GM19438 (cell line): ENCODE results near the gene SLC4A5.
"Not testable (repeated sequence)": the region's sequence is repeated elsewhere in the genome, so short reads cannot be mapped to it uniquely, and the experiment has no call there.

Experiments used
- ATAC-seq: cut with Tn5 transposase; IDR thresholded peaks from one replicate; pipeline ENCODE4 v1.9.1; 2021; ENCODE audit warnings: low read depth; ENCODE audit not compliant: unreplicated experiment

SLC4A5 gene

DNA sequence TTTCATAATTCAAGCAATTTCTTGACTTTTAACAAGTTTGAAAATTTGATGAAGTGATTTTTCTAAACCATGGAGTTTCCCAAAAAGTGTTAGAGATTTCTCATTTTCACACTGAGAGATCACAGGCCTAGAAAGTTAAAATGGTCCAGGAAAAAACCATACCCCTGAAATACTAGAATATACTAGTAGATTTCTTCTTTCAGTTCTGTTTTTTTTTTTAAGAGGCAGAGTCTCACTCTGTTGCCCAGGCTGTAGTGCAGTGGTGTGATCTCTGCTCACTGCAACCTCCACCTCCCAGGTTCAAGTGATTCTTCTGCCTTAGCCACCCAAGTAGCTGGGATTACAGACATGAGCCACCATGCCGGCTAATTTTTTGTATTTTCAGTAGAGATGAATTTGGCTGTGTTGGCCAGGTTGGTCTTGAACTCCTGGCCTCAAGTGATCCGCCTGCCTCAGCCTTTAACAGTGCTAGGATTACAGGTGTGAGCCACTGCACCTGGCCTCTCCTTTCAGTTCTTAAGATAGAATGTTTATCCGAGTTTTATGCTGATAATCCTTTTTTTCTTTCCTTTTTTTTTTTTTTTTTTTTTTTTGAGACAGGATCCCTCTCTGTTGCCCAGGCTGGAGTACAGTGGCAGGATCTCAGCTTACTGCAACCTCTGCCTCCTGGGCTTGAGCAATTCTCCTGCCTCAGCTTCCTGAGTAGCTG, 130.4 kb downstream of the SLC4A5 start:
- no peak for ATAC-seq

DNA sequence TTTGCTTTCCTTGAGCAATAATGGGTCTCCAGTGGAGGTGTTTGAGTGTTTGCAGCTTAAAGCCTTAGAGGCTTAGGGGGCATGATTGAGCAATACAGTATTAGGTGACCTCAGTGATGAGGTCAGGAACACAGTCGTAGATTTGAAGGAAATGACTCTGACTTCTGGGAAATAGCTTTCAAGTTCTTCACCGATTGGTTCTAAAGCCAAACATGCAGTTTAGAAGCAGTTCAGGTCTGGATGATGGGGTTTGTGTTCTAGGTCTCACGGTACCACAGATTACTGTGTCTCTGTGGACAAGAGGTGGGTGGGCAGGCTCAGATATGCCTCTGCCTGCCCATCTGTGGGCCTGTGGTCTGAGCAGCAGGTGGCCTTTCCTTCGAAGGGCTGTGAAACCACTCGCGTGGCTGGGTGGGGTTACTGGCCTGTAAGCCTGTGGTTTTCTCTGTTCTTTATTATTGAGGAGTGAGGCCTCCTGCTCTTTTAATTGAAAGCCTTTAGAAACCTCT, 137.0 kb downstream of the SLC4A5 start:
- peak; percentile 66 for ATAC-seq

DNA sequence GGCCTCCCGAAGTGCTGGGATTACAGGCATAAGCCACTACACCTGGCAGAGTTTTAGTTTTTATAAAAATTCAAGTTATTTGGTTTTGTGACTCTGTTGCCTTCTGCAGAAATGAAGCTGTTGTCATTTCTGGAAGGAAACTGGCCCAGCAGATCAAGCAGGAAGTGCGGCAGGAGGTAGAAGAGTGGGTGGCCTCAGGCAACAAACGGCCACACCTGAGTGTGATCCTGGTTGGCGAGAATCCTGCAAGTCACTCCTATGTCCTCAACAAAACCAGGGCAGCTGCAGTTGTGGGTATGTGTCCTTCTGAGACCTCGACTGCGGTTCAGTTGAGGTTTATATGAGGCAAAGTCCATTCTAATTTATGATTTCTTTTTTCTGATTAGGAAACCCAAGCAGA, 137.6 kb downstream of the SLC4A5 start:
- ATAC-seq: peak; percentile 45

DNA sequence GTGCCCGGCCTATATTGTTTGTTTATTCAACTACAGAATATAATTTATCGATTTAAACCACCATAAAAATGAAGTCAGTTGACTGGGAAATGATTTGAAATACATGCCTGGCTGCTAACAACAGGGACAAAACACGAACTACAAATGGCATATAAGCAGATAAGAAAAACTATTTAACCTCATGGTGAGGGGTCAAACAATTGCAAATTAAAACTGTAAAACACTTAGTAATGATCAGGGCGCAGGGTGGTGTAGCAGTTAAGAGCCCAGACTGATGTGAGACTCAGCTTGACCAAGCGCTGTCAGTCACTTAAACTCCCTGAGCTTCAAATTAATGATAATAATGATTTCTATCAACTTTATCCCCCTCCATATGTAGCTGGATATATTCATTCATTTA, 138.1 kb downstream of the SLC4A5 start:
- ATAC-seq: no peak

DNA sequence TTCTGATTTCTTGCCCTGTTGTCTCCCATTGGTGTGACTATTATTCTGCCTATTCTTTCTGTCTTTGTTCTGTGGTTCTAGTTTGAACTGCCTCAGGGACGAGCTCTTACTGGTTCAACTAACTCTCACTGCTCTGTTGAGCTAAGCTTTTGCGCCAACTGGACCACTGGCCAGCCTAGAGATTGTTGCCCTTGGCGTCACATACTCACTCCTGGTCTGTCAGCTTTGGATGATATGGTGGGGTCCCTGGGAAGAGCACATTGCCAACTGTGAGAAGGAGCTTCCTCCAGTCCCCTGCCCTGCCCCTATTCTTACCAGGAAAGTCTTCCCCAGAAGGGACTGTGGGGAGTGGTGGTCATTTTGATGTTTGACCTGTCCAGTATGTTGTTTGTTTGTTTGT, 138.8 kb downstream of the SLC4A5 start:
- ATAC-seq: no peak

DNA sequence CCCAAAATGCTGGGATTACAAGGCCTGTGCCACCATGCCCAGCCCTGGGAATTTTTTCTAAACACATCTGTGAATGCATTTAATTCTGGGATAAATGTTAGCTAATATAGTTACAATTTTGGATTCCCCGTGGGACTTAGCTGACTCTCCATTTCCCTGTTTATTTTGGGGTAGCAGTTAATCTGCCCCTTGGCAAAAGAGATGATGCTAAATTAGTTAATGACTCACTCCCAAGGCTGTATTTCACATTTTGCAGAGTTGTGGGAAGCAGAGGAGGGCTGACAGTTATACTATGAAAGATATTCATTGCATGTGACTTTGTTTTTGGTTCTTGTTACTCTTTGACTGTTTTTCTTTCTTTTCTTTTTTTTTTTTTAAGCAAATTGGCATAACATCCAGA, 141.6 kb downstream of the SLC4A5 start:
- ATAC-seq: no peak

DNA sequence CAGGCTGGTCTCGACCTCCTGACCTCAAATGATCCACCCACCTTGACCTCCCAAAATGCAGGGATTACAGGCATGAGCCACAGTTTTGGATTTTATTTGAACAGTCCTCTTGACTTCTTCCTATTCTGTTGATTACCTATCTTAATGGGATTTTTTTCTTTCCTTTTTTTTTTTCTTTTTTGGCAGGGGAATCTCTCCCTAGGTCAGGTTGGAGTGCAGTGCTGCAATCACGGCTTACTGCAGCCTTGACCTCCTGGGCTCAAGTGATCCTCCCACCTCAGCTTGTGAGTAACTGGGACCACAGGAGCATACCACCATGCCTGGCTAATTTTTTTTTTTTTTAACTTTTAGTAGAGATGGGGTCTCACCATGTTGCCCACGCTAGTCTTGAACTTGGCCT, 142.0 kb downstream of the SLC4A5 start:
- no peak for ATAC-seq

DNA sequence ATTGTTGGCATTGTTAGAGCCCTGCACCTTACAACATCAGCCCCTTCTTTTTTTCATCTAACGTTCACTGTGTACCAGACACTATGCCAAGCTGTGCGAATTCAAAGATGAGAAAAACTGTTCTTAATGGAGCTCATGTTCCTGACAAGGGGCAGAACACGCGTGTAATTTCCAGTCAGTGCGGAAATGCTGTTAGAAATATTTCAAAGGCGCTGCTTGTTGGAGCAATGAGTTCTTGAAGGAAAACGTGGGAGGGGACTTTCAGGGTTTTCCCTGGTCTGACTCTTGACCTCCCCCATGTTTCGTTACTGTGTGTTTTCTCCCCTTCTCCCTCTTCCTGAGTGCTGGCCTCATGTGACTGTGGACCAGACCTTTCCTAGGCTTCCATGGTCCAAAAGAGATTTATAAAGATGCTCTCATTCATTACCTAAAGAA, 143.3 kb downstream of the SLC4A5 start:
- no peak for ATAC-seq

DNA sequence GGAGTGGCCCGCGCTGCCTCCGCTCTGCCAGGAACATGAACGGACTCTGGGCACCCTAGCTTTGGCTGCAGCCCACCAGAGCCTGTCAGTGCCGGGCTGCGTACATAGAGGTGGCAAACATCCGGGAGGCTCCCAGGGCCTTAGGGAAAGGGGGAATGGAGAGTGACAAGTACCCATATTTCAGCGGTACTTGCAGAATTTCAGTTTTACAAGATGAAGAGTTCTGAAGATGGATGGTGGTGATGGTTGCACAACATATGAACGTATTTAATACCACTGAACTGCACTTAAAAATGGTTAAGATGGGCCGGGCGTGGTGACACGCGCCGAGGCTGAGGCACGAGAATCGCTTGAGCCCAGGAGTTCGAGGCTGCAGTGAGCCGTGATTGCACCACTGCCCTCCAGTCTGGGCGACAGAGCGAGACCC, 143.9 kb downstream of the SLC4A5 start:
- ATAC-seq: no peak

DNA sequence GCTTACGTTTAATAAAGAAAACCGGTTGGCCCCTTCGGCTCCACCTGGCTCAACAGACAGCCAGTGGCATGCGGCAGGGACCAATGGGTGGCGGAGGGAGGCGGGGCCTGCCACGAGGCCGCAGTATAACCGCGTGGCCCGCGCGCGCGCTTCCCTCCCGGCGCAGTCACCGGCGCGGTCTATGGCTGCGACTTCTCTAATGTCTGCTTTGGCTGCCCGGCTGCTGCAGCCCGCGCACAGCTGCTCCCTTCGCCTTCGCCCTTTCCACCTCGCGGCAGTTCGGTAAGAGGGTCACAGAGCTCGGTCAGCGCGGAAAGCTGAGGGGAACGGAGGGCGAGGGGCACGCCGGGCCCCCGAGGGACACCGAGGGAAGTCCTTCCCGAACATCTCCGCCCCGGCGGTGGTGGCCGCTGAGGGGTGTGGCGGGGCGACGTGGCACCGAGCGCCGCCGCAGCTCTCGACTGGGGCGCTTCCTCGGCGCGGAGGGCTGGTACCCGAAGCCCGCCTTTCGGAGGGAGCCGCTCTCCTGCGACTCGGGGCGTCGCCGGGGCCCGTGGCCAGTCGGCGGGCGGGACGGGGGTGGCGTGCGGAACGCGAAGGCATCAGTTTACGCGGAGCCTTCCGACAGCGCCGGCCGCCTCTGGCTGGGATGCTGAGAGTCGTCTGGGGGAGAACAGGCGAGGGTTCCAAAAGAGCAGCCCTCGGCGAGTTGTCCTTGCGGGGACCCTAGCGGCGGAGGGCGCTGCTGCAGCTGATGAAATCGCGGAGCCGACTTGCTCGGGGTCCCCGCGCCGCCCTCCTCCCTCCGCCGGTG, 144.5 kb downstream of the SLC4A5 start, which contains the start of gene MTHFD2:
TSS of gene MTHFD2 (plus strand) at position 155 of the 814 bp plus-strand sequence. CDS start at position 182, 27 bp downstream.
- peak; percentile 84 for ATAC-seq

DNA sequence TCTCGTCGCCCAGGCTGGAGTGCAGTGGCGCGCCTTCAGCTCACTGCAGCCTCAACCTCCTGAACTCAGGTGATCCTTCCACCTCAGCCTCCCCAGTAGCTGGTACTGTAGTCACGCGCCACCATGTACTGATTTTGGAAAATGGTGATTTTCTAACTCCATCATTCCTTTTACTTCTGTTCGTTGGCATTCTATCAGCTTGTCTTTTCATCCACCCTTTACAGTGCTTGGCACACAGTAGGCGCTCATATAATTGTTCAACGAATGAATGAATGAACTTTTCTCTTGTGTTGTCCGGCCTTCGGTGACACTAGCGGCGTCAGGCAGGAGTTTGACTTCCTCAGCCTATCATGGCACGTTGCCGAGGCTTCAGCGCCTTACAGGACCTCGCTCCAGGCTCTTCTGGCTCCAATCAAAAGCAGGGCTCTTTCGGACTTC, 145.2 kb downstream of the SLC4A5 start:
- no peak for ATAC-seq

DNA sequence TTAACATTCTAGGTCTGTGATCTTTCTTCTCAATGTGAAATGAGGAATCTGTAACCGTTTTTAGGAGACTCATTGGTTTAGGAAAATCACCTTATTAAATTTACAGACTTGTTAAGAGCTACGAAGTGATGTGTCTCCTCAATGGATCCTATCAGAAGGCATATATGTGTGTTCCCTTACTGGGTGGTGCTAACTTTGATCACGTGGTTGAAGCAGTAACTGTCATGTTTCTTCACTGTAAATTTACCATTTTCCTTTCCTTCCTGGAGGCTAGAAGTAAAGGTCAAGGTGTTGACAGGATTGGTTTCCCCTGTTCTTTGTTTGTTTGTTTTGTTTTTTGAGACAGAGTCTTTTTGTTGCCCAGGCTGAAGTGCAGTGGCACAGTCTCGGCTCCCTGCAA, 146.2 kb downstream of the SLC4A5 start:
- no peak for ATAC-seq

DNA sequence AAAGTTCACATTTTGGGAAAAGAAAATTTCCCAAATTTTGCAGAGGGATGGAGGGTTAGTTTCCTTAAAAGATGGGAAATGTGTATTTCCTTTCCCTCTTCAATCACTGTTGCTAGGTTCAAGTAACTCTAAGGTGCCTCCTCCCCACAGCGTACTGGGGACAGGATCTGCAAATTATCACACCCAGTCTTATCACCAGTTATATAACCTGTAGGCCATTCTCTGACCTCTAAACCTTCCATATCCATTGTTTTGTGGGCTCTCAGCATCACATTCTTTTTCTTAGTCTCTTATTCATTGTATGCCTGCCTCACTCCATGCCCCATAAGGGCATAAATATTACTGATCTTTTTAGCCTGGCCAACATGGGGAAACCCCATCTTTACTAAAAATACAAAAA, 148.4 kb downstream of the SLC4A5 start:
- no peak for ATAC-seq

DNA sequence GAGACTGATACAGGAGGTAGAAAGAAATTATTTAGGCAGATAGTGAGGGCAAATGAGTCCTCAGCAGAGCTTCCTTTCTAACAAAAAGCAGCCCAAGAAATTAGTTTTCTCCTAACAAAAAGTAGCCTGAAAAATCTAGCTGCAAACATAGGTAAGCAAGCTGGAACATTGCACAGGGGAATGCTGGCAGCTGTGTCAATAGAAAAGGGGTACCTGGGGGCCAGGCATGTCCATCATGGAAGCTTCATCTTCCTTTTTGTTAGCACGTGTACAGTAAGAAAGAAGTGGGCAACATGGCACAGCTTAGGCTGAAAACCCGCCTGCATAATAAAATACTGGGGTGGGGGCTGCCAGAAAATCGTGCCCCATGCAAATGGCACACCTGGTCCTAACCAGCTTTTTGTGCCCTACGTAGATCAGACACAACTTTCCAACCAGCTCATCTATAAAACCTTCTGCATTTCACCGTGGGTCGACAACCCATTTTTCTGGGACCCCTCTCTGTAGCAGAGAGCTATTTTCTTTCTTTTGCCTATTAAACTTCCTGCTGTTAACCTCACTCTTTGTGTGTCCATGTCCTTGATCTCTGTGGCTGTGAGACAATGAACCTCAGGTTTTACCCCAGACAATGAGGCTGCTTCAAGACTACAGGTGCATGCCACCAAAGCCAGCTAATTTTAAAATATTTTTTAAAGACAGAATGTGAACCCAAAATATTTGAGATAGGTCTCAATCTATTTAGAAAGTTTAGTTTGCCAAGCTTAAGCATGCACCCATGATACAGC, 151.4 kb downstream of the SLC4A5 start:
- no peak for ATAC-seq

DNA sequence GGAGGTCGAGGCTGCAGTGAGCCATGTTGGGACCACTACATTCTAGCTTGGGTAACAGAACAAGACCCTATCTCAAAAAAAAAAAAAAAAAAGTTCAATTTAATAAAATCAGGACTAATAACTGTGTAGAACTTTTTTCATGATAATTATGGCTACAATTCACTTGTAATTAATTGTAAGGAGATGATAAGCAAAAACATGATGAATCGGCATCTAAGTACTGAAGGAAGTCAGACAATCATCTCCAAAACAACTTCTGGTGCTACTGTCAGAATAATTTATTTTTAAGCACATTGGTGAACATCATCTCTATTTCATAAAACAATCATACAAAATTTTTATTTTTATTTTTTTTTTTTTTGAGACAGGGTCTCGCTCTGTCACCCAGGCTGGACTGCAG, 154.5 kb downstream of the SLC4A5 start:
- no peak for ATAC-seq

DNA sequence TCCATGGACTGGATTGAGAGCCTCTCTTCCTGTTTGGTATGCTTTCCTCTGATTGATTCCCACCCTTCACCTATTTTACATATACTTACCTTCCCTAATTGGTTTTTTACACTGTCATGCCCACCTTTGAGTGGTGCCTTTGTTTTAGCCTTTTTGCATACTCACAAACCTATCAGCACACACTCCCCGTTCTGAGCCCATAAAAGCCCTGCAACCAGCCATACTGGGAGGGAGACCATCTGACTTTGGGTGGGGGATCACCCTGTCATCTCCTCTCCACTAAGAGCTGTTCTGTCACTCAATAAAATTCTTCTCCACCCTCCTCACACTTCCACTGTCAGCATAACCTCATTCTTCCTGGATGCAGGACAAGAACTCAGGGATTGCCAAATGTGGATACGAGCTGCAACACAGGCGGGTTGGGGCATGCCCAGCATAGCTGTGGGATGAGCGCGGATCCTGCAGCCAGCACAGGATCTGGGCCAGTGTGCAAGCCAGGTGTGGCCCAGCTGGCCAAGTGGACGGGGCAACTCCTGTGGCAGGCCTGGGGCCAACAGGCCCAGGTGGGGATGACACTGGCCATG, 155.1 kb downstream of the SLC4A5 start:
- ATAC-seq: no peak

DNA sequence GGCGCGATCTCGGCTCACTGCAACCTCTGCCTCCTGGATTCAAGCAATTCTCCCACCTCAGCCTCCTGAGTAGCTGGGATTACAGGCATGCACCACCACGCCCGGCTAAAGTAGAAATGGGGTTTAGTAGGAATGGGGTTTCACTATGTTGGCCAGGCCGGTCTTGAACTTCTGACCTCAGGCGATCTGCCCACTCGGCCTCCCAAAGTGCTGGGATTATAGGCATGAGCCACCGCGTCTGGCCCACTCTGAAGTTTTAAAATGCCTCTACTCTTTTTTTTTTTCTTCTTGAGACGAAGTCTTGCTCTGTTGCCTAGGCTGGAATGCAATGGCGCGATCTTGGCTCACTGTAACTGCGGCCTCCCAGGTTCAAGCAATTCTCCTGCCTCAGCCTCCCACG, 156.5 kb downstream of the SLC4A5 start:
- not testable (repeated sequence) for ATAC-seq

DNA sequence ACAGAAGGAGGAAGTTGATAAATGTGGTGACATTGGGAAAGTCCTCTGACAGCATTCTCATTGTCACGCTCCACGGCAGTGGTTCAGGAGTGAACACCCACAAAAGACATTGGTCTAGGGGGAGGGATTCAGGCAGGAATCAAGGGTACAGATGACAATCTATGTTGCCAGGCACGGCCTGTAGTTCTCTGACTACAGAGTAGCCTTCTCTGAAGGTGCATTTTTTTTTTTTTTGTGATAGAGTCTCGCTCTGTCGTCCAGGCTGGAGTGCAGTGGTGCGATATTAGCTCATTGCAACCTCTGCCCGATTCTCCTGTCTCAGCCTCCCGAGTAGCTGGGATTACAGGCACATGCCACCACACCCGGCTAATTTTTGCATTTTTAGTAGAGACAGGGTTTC, 157.2 kb downstream of the SLC4A5 start:
- ATAC-seq: peak; percentile 53

DNA sequence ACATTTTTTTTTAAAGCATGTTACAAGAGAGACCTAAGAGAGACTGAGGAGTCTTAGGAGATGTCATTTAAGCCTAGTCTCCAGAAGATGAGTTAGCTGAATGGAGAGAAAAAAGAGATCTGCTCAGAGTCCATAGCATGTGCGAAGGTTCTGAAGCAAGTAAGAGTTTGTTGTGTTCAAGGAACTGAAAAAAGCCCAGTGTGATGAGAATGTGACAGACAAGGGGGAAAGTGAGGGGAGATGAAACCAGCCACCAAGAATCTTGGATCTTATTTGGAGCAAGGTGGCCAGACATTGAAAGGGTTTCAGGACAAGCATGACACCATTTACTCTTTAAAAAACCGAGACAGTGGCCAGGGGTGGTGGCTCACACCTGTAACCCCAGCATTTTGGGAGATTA, 159.3 kb downstream of the SLC4A5 start:
- no peak for ATAC-seq

DNA sequence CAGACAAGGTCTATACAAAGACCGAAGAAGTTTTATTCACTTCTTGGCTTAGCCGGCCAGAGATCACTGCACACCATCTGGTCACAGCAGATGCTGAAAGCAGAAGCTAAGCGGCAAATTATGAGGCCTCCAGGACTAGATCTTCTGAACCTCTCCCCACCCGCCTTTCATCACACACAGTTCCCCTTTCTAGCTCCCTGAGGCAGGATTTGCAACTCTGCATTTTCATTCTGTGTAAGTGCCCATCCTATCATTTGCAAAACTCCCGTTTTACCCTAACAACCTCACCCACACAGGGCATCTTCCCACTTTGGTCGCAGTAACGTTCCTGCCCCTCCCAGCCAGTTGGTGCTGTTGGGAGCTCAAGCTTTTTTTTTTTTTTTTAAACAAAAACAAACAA, 161.5 kb downstream of the SLC4A5 start:
- ATAC-seq: no peak
